Esophagus muscularis mucosa (tissue), 4 donors: ENCODE results near the gene CCDC83. TPM values are rescaled to one million over a fixed set of nuclear protein-coding genes. Genes with fewer than 3 reads are reported as not detected.

Source experiments
- DNase-seq: peaks from one replicate; pipeline ENCODE4 v3.0.0-alpha.2; 2017; ENCODE audit errors: extremely low spot score
- H3K27ac ChIP-seq, 4 donors: fragments of 200-600 bp; sonication (generic); replicated peaks in 1 of 4; 1 replicate in 3 of 4; 2 replicates in 1 of 4; pipeline ENCODE4 v1.5.1; 2016 to 2019; ENCODE audit warnings: mild to moderate bottlenecking in 1 of 4
- H3K27me3 ChIP-seq, 4 donors: fragments of 200-600 bp; sonication (generic); one replicate each; pipeline versions ENCODE4 v1.5.1 to v1.6.0; 2016 to 2019
- H3K36me3 ChIP-seq, 4 donors: fragments of 200-600 bp; sonication (generic); one replicate each; pipeline ENCODE4 v1.5.1; 2016 to 2019
- H3K4me1 ChIP-seq, 4 donors: fragments of 200-600 bp; sonication (generic); one replicate each; pipeline ENCODE4 v1.5.1; 2016 to 2019
- H3K4me3 ChIP-seq, 4 donors: fragments of 200-600 bp; sonication (generic); 1 replicate in 2 of 4; 2 replicates in 2 of 4; pipeline ENCODE4 v1.5.1; 2016 to 2019; ENCODE audit warnings: mild to moderate bottlenecking in 4 of 4, moderate library complexity in 1 of 4
- H3K9me3 ChIP-seq, 4 donors: fragments of 200-600 bp; sonication (generic); 1 replicate in 3 of 4; 2 replicates in 1 of 4; pipeline ENCODE4 v1.5.1; 2016 to 2019
- CTCF ChIP-seq, 3 experiments: fragments of 200-600 bp in 2 of 3; fragments of 450-650 bp in 1 of 3; sonication (generic) in 2 of 3; IDR thresholded peaks; one replicate each; pipeline ENCODE4 v1.5.1; 2017 to 2019; ENCODE audit warnings: antibody characterized with exemption in 3 of 3, mild to moderate bottlenecking in 2 of 3, moderate library complexity in 1 of 3
- EP300 ChIP-seq: sonication (generic); formaldehyde crosslinking; IDR thresholded peaks from one replicate; pipeline ENCODE4 v1.6.1; 2017; ENCODE audit warnings: antibody characterized with exemption
- POLR2A ChIP-seq: fragments of 450-650 bp; IDR thresholded peaks from one replicate; pipeline ENCODE4 v1.6.1; 2017; ENCODE audit warnings: antibody characterized with exemption, moderate library complexity, mild to moderate bottlenecking, low read depth
- POLR2AphosphoS5 ChIP-seq, 2 donors: sonication (generic); formaldehyde crosslinking; IDR thresholded peaks; one replicate each; pipeline ENCODE4 v1.6.1; 2017; ENCODE audit warnings: antibody characterized with exemption in 2 of 2
- WGBS: methylation state at CpG from one replicate; pipeline ENCODE4 v1.1.5; 2018; 5-methylcytosine and 5-hydroxymethylcytosine counted together
- intact Hi-C: fragments of 100-400 bp; cut with DNase I; formaldehyde crosslinking; loops from one replicate; pipeline ENCODE4 v1.15.1; 2023
- total RNA-seq, 4 donors: library from RNA; depleted of rRNA; stranded (reverse); fragments of >200 nt; gene quantifications; one replicate each; pipeline versions ENCODE4 v1.1.0 to v1.2.1, GENCODE V29; 2016

CCDC83 gene
- total RNA-seq, 4 donors from 2014 or later: not detected

GRCh38 chr11:85809863-85810262 is 45.3 kb upstream of the CCDC83 start:
- Histone ChIP-seq H3K27ac (peak overlapping the region in 1 of 4 donors; percentile 43), H3K27me3 (no peaks in the 10 kb centered on the region), H3K9me3 (no peaks in the 10 kb centered on the region), H3K4me3 (peak overlapping the region; percentile 58 to 77 (median 66)), H3K36me3 (no peaks in the 10 kb centered on the region), H3K4me1 (peaks cover 12 to 25% (median 16%) of the 10 kb centered on the region in 4 donors)
- TF ChIP-seq POLR2AphosphoS5 (IDR thresholded peaks at IDR 0.05) (no peak), EP300 (no peak), CTCF (IDR thresholded peaks at IDR 0.05) (no peak)
- DNase-seq: no peak
- intact Hi-C loops: no loop called here
- WGBS: 30% methylated on average over 4 of the region's 4 CpGs

GRCh38 chr11:85810521-85810870 is 44.7 kb upstream of the CCDC83 start:
- H3K27me3 ChIP-seq: no peaks in the 10 kb centered on the region
- intact Hi-C loops: no loop called here
- H3K4me1 ChIP-seq: peaks cover 12 to 25% (median 16%) of the 10 kb centered on the region in 4 donors
- no peaks in the 10 kb centered on the region for H3K36me3 ChIP-seq
- no peaks in the 10 kb centered on the region for H3K9me3 ChIP-seq
- H3K4me3 ChIP-seq: peak overlapping the region; percentile 58 to 77 (median 66)
- no peak for DNase-seq
- TF ChIP-seq POLR2A (no peak), POLR2AphosphoS5 (IDR thresholded peaks at IDR 0.05) (no peak), EP300 (no peak), CTCF (IDR thresholded peaks at IDR 0.05) (no peak)
- peak overlapping the region; percentile 16 to 43 (median 30) for H3K27ac ChIP-seq
- 6% methylated on average over 4 of the region's 10 CpGs for WGBS

DNA sequence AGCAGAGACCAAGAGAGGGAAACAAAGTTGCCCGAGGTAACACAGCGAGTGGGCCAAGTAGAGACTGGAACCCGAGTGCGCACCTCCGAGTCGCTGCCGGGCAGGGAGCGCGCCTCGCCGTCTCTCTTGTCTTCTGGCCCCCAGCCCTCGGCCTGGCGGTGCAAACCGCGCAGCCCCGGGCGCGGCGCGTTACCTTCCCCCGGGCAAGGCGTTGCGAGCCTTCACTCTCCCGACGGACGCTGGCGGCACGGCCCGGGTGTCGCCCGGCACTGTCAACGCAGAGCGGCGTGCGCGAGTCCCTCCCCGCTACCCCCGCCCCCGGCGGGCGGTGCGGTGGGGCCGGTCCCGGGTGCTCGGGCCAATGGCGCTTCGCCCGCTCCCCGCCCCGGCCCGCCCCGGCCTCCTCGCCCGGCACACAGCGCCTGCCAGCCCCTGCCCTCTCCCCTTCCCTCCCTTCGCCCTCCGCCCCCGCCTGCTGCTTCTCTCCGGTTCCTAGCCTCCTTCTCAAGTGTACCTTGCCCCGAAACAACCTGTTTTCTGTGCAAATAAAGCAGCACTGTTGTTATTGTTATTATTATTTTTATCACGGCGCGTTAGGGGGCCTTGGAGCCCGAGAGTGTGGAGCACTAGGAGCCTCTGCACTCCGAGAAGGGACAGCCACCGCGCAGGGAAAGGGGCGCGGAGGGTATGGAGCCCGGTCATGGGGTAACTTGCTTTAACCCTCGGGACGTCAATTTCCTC is 44.1 kb upstream of the CCDC83 start, which contains the start of gene SYTL2:
TSS of gene SYTL2 (minus strand) at position 271 of the 741 bp plus-strand sequence. CDS start 53,416 bp downstream, outside the sequence.
- H3K9me3 ChIP-seq: no peaks in the 10 kb centered on the region
- TF ChIP-seq EP300: no peak
- peak in 1 of 3 experiments; percentile 21 for TF ChIP-seq CTCF (IDR thresholded peaks at IDR 0.05)
- no peak for TF ChIP-seq POLR2A
- TF ChIP-seq POLR2AphosphoS5 (IDR thresholded peaks at IDR 0.05): peak; percentile 55 to 78
- intact Hi-C loops: no loop called here
- H3K4me1 ChIP-seq: peaks cover 12 to 25% (median 16%) of the 10 kb centered on the region in 4 donors
- H3K4me3 ChIP-seq: peak within 1 kb of the TSS; percentile 58 to 77 (median 66)
- no peaks in the 10 kb centered on the region for H3K27me3 ChIP-seq
- no peaks in the 10 kb centered on the region for H3K36me3 ChIP-seq
- H3K27ac ChIP-seq: peak within 1 kb of the TSS; percentile 16 to 43 (median 30)
- no peak for DNase-seq
- WGBS: 6% methylated on average over 17 of the region's 72 CpGs

DNA sequence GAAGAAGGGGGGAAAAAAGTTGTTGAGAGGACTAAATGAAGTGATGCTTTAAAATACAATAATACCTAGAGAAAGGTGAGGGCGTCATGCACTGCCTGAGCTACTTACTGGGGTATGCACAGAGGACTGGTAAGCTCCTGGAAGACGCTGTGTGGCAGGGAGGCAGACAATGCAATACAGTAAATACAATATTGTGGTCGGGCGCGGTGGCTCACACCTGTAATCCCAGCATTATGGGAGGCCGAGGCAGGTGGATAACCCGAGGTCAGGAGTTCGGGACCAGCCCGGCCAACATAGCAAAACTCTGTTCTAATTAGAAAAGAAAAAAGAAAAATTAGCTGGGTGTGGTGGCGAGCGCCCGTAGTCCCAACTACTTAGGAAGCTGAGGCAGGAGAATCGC is 43.6 kb upstream of the CCDC83 start:
- Histone ChIP-seq H3K27ac (no peak overlapping the region), H3K4me3 (peak overlapping the region; percentile 58 to 77 (median 66)), H3K27me3 (no peaks in the 10 kb centered on the region), H3K4me1 (peaks cover 12 to 25% (median 16%) of the 10 kb centered on the region in 4 donors), H3K36me3 (no peaks in the 10 kb centered on the region), H3K9me3 (no peaks in the 10 kb centered on the region)
- WGBS: 83% methylated on average over 13 of the region's 13 CpGs
- DNase-seq: no peak
- TF ChIP-seq CTCF (IDR thresholded peaks at IDR 0.05) (no peak), EP300 (no peak), POLR2AphosphoS5 (IDR thresholded peaks at IDR 0.05) (no peak), POLR2A (no peak)
- intact Hi-C loops: no loop called here
